HepG2 (cell line): ENCODE measurements around the gene FAM3B.

Experiments used
- CCAR2 ChIP-seq: fragments of 200-400 bp; formaldehyde crosslinking; optimal IDR thresholded peaks from 2 replicates; pipeline ENCODE3; 2018; ENCODE audit warnings: low read depth, mild to moderate bottlenecking, low read length, moderate library complexity
- EED ChIP-seq: sonication (generic); formaldehyde crosslinking; IDR thresholded peaks from 2 replicates; pipeline ENCODE4 v1.5.0; 2020; ENCODE audit warnings: mild to moderate bottlenecking, missing genetic modification reagents
- JUND ChIP-seq: sonication (generic); formaldehyde crosslinking; IDR thresholded peaks from 2 replicates; pipeline ENCODE4 v1.8.0; 2022; ENCODE audit warnings: mild to moderate bottlenecking, missing genetic modification reagents
- KDM4B ChIP-seq: sonication (generic); formaldehyde crosslinking; IDR thresholded peaks from 2 replicates; pipeline ENCODE4 v1.4.0; 2020; ENCODE audit warnings: missing genetic modification reagents
- KLF13 ChIP-seq: sonication (generic); formaldehyde crosslinking; IDR thresholded peaks from 2 replicates; pipeline ENCODE4 v1.4.0; 2020; ENCODE audit warnings: mild to moderate bottlenecking, missing genetic modification reagents
- NFE2L2 ChIP-seq: fragments of 150-350 bp; IDR thresholded peaks from 2 replicates; pipeline ENCODE4 v1.6.1; 2014; ENCODE audit warnings: low read length
- PAF1 ChIP-seq: IDR thresholded peaks from 2 replicates; pipeline ENCODE4 v1.6.1; 2016; ENCODE audit warnings: missing genetic modification reagents, missing compliant biosample characterization
- ZFX ChIP-seq: sonication (generic); formaldehyde crosslinking; IDR thresholded peaks from 2 replicates; pipeline ENCODE4 v1.4.0; 2020; ENCODE audit warnings: mild to moderate bottlenecking, low read depth, missing genetic modification reagents, moderate library complexity
- ZNF264 ChIP-seq: sonication (generic); formaldehyde crosslinking; IDR thresholded peaks from 2 replicates; pipeline ENCODE4 v1.4.0; 2020; ENCODE audit warnings: missing genetic modification reagents
- ZNF510 ChIP-seq: sonication (generic); formaldehyde crosslinking; IDR thresholded peaks from 2 replicates; pipeline ENCODE4 v1.4.0; 2020; ENCODE audit warnings: low read depth, mild to moderate bottlenecking, missing genetic modification reagents
- TF ChIP-seq, protein P1 (sequence below): sonication (generic); formaldehyde crosslinking; IDR thresholded peaks from 2 replicates; pipeline ENCODE4 v1.8.1; 2023; ENCODE audit warnings: mild to moderate bottlenecking, missing genetic modification reagents

- no peak for TF ChIP-seq PAF1 (CRISPR knock-in tag)
- no peak for TF ChIP-seq CCAR2
- no peak for TF ChIP-seq ZFX
- no peak for TF ChIP-seq EED
- no peak for TF ChIP-seq NFE2L2
- no peak for TF ChIP-seq JUND (CRISPR knock-in tag)
- TF ChIP-seq, protein P1, sequence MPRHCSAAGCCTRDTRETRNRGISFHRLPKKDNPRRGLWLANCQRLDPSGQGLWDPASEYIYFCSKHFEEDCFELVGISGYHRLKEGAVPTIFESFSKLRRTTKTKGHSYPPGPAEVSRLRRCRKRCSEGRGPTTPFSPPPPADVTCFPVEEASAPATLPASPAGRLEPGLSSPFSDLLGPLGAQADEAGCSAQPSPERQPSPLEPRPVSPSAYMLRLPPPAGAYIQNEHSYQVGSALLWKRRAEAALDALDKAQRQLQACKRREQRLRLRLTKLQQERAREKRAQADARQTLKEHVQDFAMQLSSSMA (CRISPR knock-in tag) = no peak
- TF ChIP-seq ZNF510 = no peak
- TF ChIP-seq ZNF264 (CRISPR knock-in tag) = no peak
- TF ChIP-seq KLF13 (CRISPR knock-in tag) = no peak
- TF ChIP-seq KDM4B (CRISPR knock-in tag) = no peak
Observed at GRCh38 chr21:41396558-41397075, 80.0 kb downstream of the FAM3B start.
